Immature natural killer cell (primary cell): ENCODE measurements around the gene MRPL27. TPM values are rescaled to one million over a fixed set of nuclear protein-coding genes. Genes with fewer than 3 reads are reported as not detected.
A peak's percentile ranks its signal among the peaks of the same experiment; 100 is the strongest.

Source experiments
- DNase-seq, 3 donors: peaks; one replicate each; pipeline ENCODE4 v3.0.0; 2022; ENCODE audit warnings: mixed read lengths in 1 of 3
- H3K27ac Mint-ChIP-seq, 6 donors: one replicate each; pipeline ENCODE4 v1.8.0; 2020; ENCODE audit warnings: mixed read lengths in 6 of 6, mild to moderate bottlenecking in 5 of 6, inconsistent platforms in 4 of 6, moderate library complexity in 3 of 6
- H3K27me3 Mint-ChIP-seq, 3 donors: one replicate each; pipeline ENCODE4 v1.8.0; 2020 to 2021; ENCODE audit warnings: low read depth in 3 of 3, mild to moderate bottlenecking in 3 of 3, mixed read lengths in 3 of 3, moderate library complexity in 3 of 3, inconsistent platforms in 1 of 3
- H3K36me3 Mint-ChIP-seq, 3 donors: one replicate each; pipeline ENCODE4 v1.8.0; 2020; ENCODE audit warnings: mixed read lengths in 3 of 3, inconsistent platforms in 2 of 3, mild to moderate bottlenecking in 2 of 3
- H3K4me1 Mint-ChIP-seq, 2 donors: one replicate each; pipeline ENCODE4 v1.8.0; 2020; ENCODE audit warnings: inconsistent platforms in 2 of 2, mild to moderate bottlenecking in 2 of 2, mixed read lengths in 2 of 2, moderate library complexity in 1 of 2
- H3K4me3 Mint-ChIP-seq, 5 donors: one replicate each; pipeline ENCODE4 v1.8.0; 2020; ENCODE audit warnings: mild to moderate bottlenecking in 5 of 5, mixed read lengths in 5 of 5, inconsistent platforms in 3 of 5, moderate library complexity in 3 of 5
- H3K9me3 Mint-ChIP-seq, 6 donors: one replicate each; pipeline ENCODE4 v1.8.0; 2020; ENCODE audit warnings: mild to moderate bottlenecking in 6 of 6, mixed read lengths in 6 of 6, inconsistent platforms in 4 of 6, moderate library complexity in 3 of 6
- polyA plus RNA-seq, 3 donors: library from polyadenylated mRNA; unstranded; fragments of 300-500 nt; fragmentation: Illumina TruSeq; gene quantifications; one replicate each; pipeline ENCODE4 v1.2.3, GENCODE V29; 2021

The MRPL27 gene
- polyA plus RNA-seq, 3 donors from 2014 or later: 47.8 to 69.1 (median 49.4) TPM

GRCh38 chr17:50353600-50354195 lies 19.3 kb downstream of the MRPL27 start:
- no peak overlapping the region for H3K27ac Mint-ChIP-seq
- H3K9me3 Mint-ChIP-seq: no peaks in the 10 kb centered on the region
- H3K4me3 Mint-ChIP-seq: no peak overlapping the region
- no peak for DNase-seq
- peaks cover 2 to 8% of the 10 kb centered on the region in 2 donors for H3K4me1 Mint-ChIP-seq
- H3K36me3 Mint-ChIP-seq: peaks cover 0 to 1% (median 0%) of the 10 kb centered on the region in 3 donors
- peaks cover 0 to 3% (median 0%) of the 10 kb centered on the region in 3 donors for H3K27me3 Mint-ChIP-seq

- Mint-ChIP-seq H3K27me3 (peaks cover 0 to 3% (median 0%) of the 10 kb centered on the region in 3 donors), H3K9me3 (no peaks in the 10 kb centered on the region), H3K27ac (peak overlapping the region in 1 of 6 donors; percentile 46)
Measured at GRCh38 chr17:50352693-50353599, 20.0 kb downstream of the MRPL27 start.

GRCh38 chr17:50352072-50352692 lies 20.8 kb downstream of the MRPL27 start:
- no peaks in the 10 kb centered on the region for H3K36me3 Mint-ChIP-seq
- H3K9me3 Mint-ChIP-seq: no peaks in the 10 kb centered on the region
- H3K27ac Mint-ChIP-seq: peak overlapping the region in 3 of 6 donors; percentile 13 to 29 (median 18)
- peaks cover 13 to 21% of the 10 kb centered on the region in 2 donors for H3K4me1 Mint-ChIP-seq
- DNase-seq: no peak
- H3K27me3 Mint-ChIP-seq: peaks cover 0 to 5% (median 0%) of the 10 kb centered on the region in 3 donors
- H3K4me3 Mint-ChIP-seq: no peak overlapping the region

More at GRCh38 chr17:50352693-50353599, 20.0 kb downstream of the MRPL27 start:
- Mint-ChIP-seq H3K36me3 (no peaks in the 10 kb centered on the region), H3K4me1 (peaks cover 5 to 15% of the 10 kb centered on the region in 2 donors), H3K4me3 (no peak overlapping the region)
- no peak for DNase-seq

- no peak for DNase-seq
- H3K4me3 Mint-ChIP-seq: no peak overlapping the region
Measured at GRCh38 chr17:50350733-50351132, 22.3 kb downstream of the MRPL27 start.

GRCh38 chr17:50349243-50349600 lies 23.8 kb downstream of the MRPL27 start:
- Mint-ChIP-seq H3K27ac (no peak overlapping the region), H3K4me3 (peak overlapping the region in 3 of 5 donors; percentile 3 to 42 (median 36)), H3K9me3 (no peaks in the 10 kb centered on the region), H3K36me3 (no peaks in the 10 kb centered on the region), H3K4me1 (peaks cover 21 to 25% of the 10 kb centered on the region in 2 donors), H3K27me3 (peaks cover 0 to 5% (median 0%) of the 10 kb centered on the region in 3 donors)
- DNase-seq: no peak

More at GRCh38 chr17:50350733-50351132, 22.3 kb downstream of the MRPL27 start:
- no peaks in the 10 kb centered on the region for H3K9me3 Mint-ChIP-seq
- peaks cover 0 to 5% (median 0%) of the 10 kb centered on the region in 3 donors for H3K27me3 Mint-ChIP-seq
- peaks cover 21% of the 10 kb centered on the region in 2 donors for H3K4me1 Mint-ChIP-seq
- no peaks in the 10 kb centered on the region for H3K36me3 Mint-ChIP-seq
- H3K27ac Mint-ChIP-seq: peak overlapping the region in 2 of 6 donors; percentile 26 to 64

- Mint-ChIP-seq H3K4me3 (peak overlapping the region in 2 of 5 donors; percentile 36 to 83), H3K36me3 (no peaks in the 10 kb centered on the region), H3K4me1 (peaks cover 21 to 25% of the 10 kb centered on the region in 2 donors), H3K27ac (peak overlapping the region in 2 of 6 donors; percentile 37 to 41), H3K27me3 (peaks cover 0 to 5% (median 0%) of the 10 kb centered on the region in 3 donors), H3K9me3 (no peaks in the 10 kb centered on the region)
- DNase-seq: no peak
Measured at GRCh38 chr17:50348522-50349242, 24.3 kb downstream of the MRPL27 start.

GRCh38 chr17:50347894-50348291 lies 25.1 kb downstream of the MRPL27 start:
- DNase-seq: no peak
- Mint-ChIP-seq H3K27ac (peak overlapping the region in 5 of 6 donors; percentile 17 to 70 (median 41)), H3K27me3 (peaks cover 0 to 5% (median 0%) of the 10 kb centered on the region in 3 donors), H3K36me3 (no peaks in the 10 kb centered on the region), H3K4me1 (peaks cover 21 to 25% of the 10 kb centered on the region in 2 donors), H3K4me3 (peak overlapping the region; percentile 81 to 91 (median 85)), H3K9me3 (no peaks in the 10 kb centered on the region)

GRCh38 chr17:50347117-50347893 lies 25.7 kb downstream of the MRPL27 start:
- peak overlapping the region; percentile 81 to 91 (median 85) for H3K4me3 Mint-ChIP-seq
- DNase-seq: no peak
- H3K27me3 Mint-ChIP-seq: peaks cover 0 to 4% (median 0%) of the 10 kb centered on the region in 3 donors
- H3K4me1 Mint-ChIP-seq: peaks cover 21 to 25% of the 10 kb centered on the region in 2 donors
- no peaks in the 10 kb centered on the region for H3K36me3 Mint-ChIP-seq
- H3K27ac Mint-ChIP-seq: peak overlapping the region in 5 of 6 donors; percentile 17 to 71 (median 45)
- H3K9me3 Mint-ChIP-seq: no peaks in the 10 kb centered on the region

- Mint-ChIP-seq H3K4me3 (peak overlapping the region; percentile 85 to 91 (median 85)), H3K9me3 (no peaks in the 10 kb centered on the region), H3K36me3 (no peaks in the 10 kb centered on the region), H3K27ac (peak overlapping the region in 5 of 6 donors; percentile 60 to 71 (median 70)), H3K4me1 (peaks cover 21 to 23% of the 10 kb centered on the region in 2 donors), H3K27me3 (peaks cover 0 to 3% (median 0%) of the 10 kb centered on the region in 3 donors)
- no peak for DNase-seq
Measured at GRCh38 chr17:50346313-50347116, 26.5 kb downstream of the MRPL27 start.

- peak within 1 kb of the TSS; percentile 85 to 94 (median 87) for H3K4me3 Mint-ChIP-seq
- peak; percentile 91 to 94 (median 93) for DNase-seq
- peaks cover 15 to 23% of the 10 kb centered on the region in 2 donors for H3K4me1 Mint-ChIP-seq
- H3K27ac Mint-ChIP-seq: peak within 1 kb of the TSS; percentile 57 to 86 (median 79)
- no peaks in the 10 kb centered on the region for H3K9me3 Mint-ChIP-seq
- H3K36me3 Mint-ChIP-seq: no peaks in the 10 kb centered on the region
- H3K27me3 Mint-ChIP-seq: peaks cover 0 to 3% (median 0%) of the 10 kb centered on the region in 3 donors
Measured at GRCh38 chr17:50345432-50346312, 27.3 kb downstream of the MRPL27 start, which contains the start of gene XYLT2. XYLT2 (plus strand) TSS chr17:50346126; CDS start chr17:50346141, 15 bp downstream.
